Body of pancreas (tissue), 4 donors: Measurements from ENCODE around the gene HOXC4.

ENCODE experiments used
- POLR2A ChIP-seq, 3 donors: fragments of 450-650 bp; IDR thresholded peaks; one replicate each; pipeline ENCODE4 v1.6.1; 2016; ENCODE audit warnings: antibody characterized with exemption in 3 of 3, mild to moderate bottlenecking in 2 of 3
- TF ChIP-seq, protein P1 (sequence below), 7 experiments: fragments of 450-650 bp in 4 of 7; fragments of 200-600 bp in 3 of 7; sonication (generic) in 3 of 7; IDR thresholded peaks; one replicate each; pipeline ENCODE4 v1.5.1; 2016 to 2019; ENCODE audit warnings: antibody characterized with exemption in 7 of 7

DNA sequence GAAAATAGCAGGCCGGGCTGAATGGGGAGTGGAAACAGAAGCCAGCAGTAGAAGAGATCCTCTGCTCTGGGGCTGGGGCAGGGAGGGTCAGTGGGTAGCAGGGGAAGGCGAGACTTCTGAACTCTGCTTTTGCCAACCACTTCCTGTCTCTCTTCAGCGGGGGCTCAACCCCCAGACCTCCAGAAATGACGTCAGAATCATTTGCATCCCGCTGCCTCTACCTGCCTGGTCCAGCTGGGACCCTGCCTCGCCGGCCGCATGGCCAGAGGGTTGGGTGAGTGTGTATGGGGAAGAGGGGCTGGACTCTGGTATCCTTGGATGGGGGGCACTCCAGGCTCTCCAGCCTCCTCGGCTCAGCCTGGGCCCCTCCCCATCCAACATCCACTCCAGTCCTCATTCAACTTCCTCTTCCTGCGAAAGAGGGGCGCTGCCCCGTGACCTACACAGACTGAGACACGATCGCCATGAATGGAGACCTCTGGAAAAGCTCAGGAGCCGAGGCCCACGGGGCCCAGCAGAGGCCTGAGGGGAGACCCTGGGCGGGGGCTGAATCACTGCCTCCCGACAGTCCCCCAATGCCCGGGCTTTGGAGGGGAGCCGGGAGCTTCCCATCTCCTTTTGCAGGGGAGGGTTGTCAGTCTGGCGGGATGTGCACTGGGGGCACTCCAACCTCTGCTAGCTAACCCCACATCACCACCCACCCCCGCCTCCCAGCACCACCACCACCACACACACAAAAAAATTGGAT is 458 bp upstream of the HOXC4 start:
- TF ChIP-seq POLR2A (IDR thresholded peaks at IDR 0.05): no peak
- TF ChIP-seq, protein P1, sequence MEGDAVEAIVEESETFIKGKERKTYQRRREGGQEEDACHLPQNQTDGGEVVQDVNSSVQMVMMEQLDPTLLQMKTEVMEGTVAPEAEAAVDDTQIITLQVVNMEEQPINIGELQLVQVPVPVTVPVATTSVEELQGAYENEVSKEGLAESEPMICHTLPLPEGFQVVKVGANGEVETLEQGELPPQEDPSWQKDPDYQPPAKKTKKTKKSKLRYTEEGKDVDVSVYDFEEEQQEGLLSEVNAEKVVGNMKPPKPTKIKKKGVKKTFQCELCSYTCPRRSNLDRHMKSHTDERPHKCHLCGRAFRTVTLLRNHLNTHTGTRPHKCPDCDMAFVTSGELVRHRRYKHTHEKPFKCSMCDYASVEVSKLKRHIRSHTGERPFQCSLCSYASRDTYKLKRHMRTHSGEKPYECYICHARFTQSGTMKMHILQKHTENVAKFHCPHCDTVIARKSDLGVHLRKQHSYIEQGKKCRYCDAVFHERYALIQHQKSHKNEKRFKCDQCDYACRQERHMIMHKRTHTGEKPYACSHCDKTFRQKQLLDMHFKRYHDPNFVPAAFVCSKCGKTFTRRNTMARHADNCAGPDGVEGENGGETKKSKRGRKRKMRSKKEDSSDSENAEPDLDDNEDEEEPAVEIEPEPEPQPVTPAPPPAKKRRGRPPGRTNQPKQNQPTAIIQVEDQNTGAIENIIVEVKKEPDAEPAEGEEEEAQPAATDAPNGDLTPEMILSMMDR (IDR thresholded peaks at IDR 0.05): no peak
